DMS114 treated with DMSO at 0.1 percent for 48 hours (cell line): ENCODE measurements around the gene PSME3.
"Not testable (repeated sequence)": the region's sequence is repeated elsewhere in the genome, so short reads cannot be mapped to it uniquely, and the experiment has no call there.

Experiments used
- DNase-seq: peaks from one replicate; lab custom pipeline; 2025; ENCODE audit not compliant: unreplicated experiment; lab: John Stamatoyannopoulos, UW

Gene PSME3

DNA sequence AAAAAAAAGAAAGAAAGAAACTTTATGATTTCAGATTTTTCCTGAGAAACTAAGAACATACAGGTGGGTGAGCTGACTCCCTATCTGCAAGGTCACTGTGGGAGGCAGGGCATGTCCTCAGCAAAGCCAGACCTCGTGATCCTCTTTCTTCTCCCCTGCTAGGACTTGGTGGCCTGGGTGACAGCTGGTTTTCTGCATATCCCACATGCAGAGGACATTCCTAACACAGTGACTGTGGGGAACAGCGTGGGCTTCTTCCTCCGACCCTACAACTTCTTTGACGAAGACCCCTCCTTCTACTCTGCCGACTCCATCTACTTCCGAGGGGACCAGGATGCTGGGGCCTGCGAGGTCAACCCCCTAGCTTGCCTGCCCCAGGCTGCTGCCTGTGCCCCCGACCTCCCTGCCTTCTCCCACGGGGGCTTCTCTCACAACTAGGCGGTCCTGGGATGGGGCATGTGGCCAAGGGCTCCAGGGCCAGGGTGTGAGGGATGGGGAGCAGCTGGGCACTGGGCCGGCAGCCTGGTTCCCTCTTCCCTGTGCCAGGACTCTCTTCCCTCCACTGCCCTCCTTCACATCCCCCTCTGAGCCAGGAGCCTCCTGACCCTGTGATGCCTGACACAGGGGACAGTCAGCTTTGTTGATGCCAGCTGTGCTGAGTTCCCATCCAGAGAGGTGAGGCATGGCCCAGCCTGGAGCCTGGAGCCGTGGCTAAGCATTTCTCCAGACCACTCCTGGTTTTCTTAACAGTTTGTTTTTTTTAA is 40.9 kb downstream of the PSME3 start:
- not testable (repeated sequence) for DNase-seq

- DNase-seq: no peak
Measured at GRCh38 chr17:42877037-42877436, 43.8 kb downstream of the PSME3 start.

GRCh38 chr17:42878123-42878880 is 45.1 kb downstream of the PSME3 start:
- no peak for DNase-seq

DNA sequence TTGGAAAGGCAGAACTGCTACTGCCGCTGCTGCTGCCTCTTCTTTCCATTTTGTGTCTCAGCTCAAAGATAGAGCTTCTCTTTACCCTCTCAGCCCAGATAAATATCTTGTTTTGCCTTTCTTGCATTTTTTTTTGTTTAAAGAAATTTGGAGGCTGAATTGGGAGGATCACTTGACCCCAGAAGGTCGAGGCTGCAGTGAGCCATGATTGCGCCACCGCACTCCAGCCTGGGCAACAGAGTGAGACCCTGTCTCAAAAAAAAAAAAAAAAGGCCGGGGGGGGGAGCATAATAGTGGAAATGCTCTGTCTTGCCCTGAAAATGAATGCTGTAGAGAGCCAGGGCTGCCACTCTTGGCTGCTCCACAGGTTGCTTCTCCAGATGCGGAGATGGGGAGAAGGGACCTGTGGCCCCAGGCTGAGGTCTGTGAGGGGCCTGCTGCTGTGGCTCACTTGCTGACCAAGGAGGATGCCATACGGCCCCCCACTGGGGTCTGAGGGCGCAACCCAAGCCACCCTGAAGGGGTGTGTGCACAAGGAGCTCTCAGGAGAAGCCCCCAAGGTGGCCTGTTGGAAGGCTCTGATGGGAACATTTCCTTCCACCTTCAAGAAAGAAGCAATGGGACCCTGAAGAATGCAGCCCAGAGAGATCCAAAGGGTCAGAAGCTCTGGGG is 45.9 kb downstream of the PSME3 start:
- no peak for DNase-seq

GRCh38 chr17:42879596-42879985 is 46.4 kb downstream of the PSME3 start:
- DNase-seq: no peak

DNA sequence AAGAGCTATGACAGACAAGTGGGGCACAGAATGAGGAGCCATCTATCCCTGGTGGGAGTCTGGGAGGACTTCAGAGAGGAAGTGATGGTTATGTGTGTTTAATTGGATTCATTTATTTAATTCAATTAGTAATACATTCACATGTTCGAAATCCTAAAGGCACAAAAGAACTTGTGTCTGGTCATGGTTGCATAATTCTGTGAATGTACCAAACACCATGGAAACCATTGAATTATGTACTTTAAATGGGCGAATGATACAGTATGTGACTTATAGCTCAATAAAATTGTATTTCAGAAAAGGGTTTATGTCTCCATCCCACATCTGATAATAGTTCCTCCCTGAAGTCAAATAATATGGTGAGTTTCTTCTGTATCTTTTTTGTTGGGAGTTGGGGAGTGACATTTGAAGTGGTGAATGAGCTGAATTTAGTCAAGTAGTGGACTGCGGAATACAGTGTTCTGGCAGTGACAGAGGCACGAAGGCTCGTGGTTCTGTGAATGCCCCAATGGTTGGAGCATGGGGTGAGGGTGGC is 47.6 kb downstream of the PSME3 start:
- no peak for DNase-seq

- not testable (repeated sequence) for DNase-seq
Measured at GRCh38 chr17:42881706-42882105, 48.5 kb downstream of the PSME3 start.

GRCh38 chr17:42882166-42882565 is 49.0 kb downstream of the PSME3 start:
- no peak for DNase-seq

- no peak for DNase-seq
Measured at GRCh38 chr17:42883802-42884558, 50.8 kb downstream of the PSME3 start.

GRCh38 chr17:42885806-42886205 is 52.6 kb downstream of the PSME3 start:
- DNase-seq: not testable (repeated sequence)

DNA sequence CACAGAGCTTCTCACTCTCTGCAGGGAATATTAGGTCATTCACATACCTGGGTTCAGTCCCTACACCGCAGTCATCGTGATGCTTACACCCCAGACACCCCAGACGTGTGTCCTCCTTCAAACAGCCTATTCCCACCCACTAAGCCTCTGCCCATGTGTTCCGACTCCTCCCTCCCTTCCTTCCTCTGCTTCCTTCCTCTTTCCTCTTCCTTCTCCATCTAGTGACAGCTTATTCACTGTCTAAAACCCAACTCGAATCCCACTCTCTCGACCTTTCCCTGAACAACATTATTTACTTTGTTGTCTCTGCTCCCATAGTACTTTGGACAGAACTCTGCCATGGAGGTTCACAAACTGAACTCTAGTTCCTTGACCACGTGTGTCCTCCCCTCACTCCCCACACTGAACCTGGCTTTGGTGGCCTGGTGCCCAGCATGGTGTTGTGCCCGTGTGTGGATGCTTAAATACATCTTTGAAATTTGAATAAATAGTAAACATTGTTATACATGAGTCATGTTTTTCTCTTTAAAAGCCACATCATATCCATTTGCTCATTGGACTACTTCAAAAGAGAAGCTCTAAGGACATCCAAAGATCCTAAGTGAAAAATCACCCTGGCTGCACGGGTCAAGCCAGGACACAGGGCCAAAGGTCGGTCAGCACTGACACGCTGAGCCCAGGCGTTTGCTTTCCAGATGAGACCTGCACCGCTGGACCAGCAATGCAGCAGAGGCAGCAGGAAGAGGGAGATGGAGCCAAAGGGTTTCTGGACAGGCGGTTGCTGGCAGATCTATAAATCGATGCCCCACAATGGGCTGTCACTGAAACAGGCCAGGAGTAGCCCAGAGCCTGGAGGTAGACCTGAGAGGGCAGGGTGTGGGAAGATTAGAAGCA is 53.3 kb downstream of the PSME3 start:
- DNase-seq: no peak

DNA sequence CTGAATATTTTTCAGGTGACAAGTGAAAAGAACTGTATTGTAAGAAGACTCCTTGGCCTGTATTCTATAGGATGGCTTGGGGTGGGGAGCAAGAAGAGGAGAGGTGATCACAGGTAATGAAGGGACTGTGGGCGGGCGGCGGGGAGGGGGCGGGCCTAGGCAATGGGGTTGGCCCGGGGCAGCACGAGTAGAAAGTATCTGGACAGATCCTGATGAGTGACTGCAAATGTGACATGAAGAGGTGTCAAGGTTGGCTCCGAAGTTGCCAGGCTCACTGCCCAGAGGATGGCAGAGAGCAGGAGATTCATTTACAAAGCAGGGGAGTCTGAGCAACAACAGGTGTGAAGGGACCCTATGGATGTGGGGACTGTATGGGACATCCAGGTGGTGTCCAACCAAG is 56.6 kb downstream of the PSME3 start:
- no peak for DNase-seq

DNA sequence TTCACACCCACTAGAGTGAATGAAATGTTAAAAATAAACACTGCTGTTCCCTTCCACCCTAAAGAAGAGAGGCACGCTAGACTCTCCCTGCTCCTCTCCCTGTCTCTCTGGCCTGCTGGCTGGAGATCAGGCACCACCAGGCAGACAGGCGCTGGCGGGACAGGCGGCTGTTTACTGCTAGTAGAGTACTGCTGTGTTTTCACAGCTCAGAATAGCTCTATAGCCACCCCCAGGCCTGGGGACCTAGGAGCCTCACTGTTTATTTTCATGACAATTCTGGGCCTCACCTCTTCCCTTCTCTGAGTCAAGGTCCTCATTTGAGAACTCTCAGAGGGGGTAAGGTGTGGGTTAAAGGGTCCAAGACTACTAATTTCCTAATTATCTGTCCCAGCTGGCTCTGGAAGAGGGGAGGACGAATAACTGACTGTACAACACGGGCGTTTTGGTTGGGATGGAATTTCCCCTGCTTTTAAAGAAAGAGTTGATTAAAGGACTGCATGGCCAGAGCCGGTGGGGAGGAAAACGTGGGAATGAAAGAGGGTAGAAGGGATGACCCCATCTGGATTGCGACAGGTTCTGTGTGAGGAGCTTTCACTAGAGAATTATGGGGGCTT is 58.4 kb downstream of the PSME3 start:
- no peak for DNase-seq

- DNase-seq: no peak
Measured at GRCh38 chr17:42893359-42893758, 60.2 kb downstream of the PSME3 start.
